ENCODE results near the gene ZNF148.

DNA sequence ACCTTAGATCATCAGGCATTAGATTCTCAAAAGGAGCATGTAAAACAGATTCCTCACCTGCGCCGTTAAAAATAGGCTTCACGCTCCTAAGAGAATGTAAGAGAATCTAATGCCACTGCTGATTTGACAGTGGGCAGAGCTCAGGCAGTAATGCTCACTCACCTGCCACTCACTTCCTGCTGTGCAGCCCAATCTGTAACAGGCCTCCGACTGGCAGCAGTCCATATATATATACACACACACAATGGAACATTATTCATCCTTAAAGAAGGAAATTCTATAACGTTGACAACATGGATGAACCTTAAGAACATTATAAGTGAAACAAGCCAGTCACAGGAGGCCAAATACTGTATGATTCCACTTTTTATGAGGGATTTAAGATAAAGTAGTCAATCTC lies 24.5 kb downstream of the ZNF148 start:
- TF ChIP-seq POLR2A (IDR thresholded peaks at IDR 0.05), result no peak
- TF ChIP-seq POLR2AphosphoS5 (IDR thresholded peaks at IDR 0.05; ENCODE audit: insufficient read depth in 1 of 2, low read depth in 1 of 2), result no peak
